BJ (cell line): ENCODE results near the gene ADGRL2. TPM values are rescaled to one million over a fixed set of nuclear protein-coding genes. Genes with fewer than 3 reads are reported as not detected.

Experiments
- CTCF ChIA-PET: fragments of 350-600 bp; formaldehyde crosslinking; extraction: SDS; loops from one replicate; lab custom pipeline; 2021; ENCODE audit warnings: antibody characterized with exemption, inconsistent platforms; lab: Yijun Ruan, JAX
- POLR2A ChIA-PET: fragments of 300-600 bp; sonication (Branson Sonifier 250); formaldehyde crosslinking; extraction: SDS; loops from one replicate; lab custom pipeline; 2021; ENCODE audit warnings: antibody characterized with exemption; lab: Charles Lee
- DNase-seq: peaks from one replicate; pipeline ENCODE4 v3.0.0-alpha.2; 2011; ENCODE audit warnings: low read depth
- H3K27me3 ChIP-seq: 2 replicates; pipeline ENCODE4 v1.6.0; 2011; ENCODE audit warnings: low read length; ENCODE audit not compliant: control insufficient read depth, insufficient read depth
- H3K36me3 ChIP-seq: 2 replicates; pipeline ENCODE4 v1.5.1; 2011; ENCODE audit warnings: low read length; ENCODE audit not compliant: control insufficient read depth, insufficient read depth
- H3K4me3 ChIP-seq: 2 replicates; pipeline ENCODE4 v1.5.1; 2011; ENCODE audit warnings: low read depth, mild to moderate bottlenecking, control low read depth, low read length
- CTCF ChIP-seq: IDR thresholded peaks from 2 replicates; pipeline ENCODE4 v1.5.1; 2011; ENCODE audit warnings: low read depth, mild to moderate bottlenecking, control low read depth, inconsistent platforms, low read length, moderate library complexity; ENCODE audit not compliant: insufficient read depth
- polyA plus RNA-seq: library from polyadenylated mRNA; depleted of rRNA; stranded (reverse); fragments of >200 nt; gene quantifications from 2 replicates; pipeline ENCODE4 v1.2.3, GENCODE V29; 2011

The ADGRL2 gene
- polyA plus RNA-seq, 1 experiment: 18.1 TPM

- H3K36me3 ChIP-seq: no peaks in the 10 kb centered on the region
- no peaks in the 10 kb centered on the region for H3K27me3 ChIP-seq
- POLR2A ChIA-PET: no interaction called here
- no peak overlapping the region for H3K4me3 ChIP-seq
- CTCF ChIA-PET: interaction anchor here (1.2 kb wide), 1 partner anchor 8 kb away, joined by 3 read pairs; no protein-coding TSS in a partner anchor
- TF ChIP-seq CTCF: no peak
- no peak for DNase-seq
These were observed 34.4 kb downstream of the ADGRL2 start for GRCh38 chr1:81834921-81835698.

GRCh38 chr1:81836007-81836626, 35.4 kb downstream of the ADGRL2 start:
- Histone ChIP-seq H3K27me3 (no peaks in the 10 kb centered on the region), H3K4me3 (no peak overlapping the region), H3K36me3 (no peaks in the 10 kb centered on the region)
- ChIA-PET CTCF (no interaction called here), POLR2A (no interaction called here)
- DNase-seq: no peak
- TF ChIP-seq CTCF: no peak

GRCh38 chr1:81838600-81839218, 38.0 kb downstream of the ADGRL2 start:
- no peak for TF ChIP-seq CTCF
- ChIA-PET POLR2A (no interaction called here), CTCF (interaction anchor here (1.1 kb wide), 1 partner anchor 11 kb away, joined by 3 read pairs; no protein-coding TSS in a partner anchor)
- H3K36me3 ChIP-seq: no peaks in the 10 kb centered on the region
- H3K4me3 ChIP-seq: no peak overlapping the region
- H3K27me3 ChIP-seq: no peaks in the 10 kb centered on the region
- DNase-seq: no peak

- CTCF ChIA-PET: no interaction called here
- POLR2A ChIA-PET: no interaction called here
- no peak for TF ChIP-seq CTCF
These were observed 40.1 kb downstream of the ADGRL2 start for GRCh38 chr1:81840805-81841204.

GRCh38 chr1:81841795-81842194, 41.1 kb downstream of the ADGRL2 start:
- Histone ChIP-seq H3K36me3 (no peaks in the 10 kb centered on the region), H3K4me3 (no peak overlapping the region), H3K27me3 (no peaks in the 10 kb centered on the region)
- no peak for TF ChIP-seq CTCF
- POLR2A ChIA-PET: no interaction called here
- CTCF ChIA-PET: no interaction called here
- DNase-seq: no peak

More at GRCh38 chr1:81840805-81841204, 40.1 kb downstream of the ADGRL2 start:
- Histone ChIP-seq H3K4me3 (no peak overlapping the region), H3K27me3 (no peaks in the 10 kb centered on the region), H3K36me3 (no peaks in the 10 kb centered on the region)
- DNase-seq: no peak
